Fibroblast of mammary gland (primary cell): Measurements from ENCODE around the gene LENEP.
A peak's percentile ranks its signal among the peaks of the same experiment; 100 is the strongest.

ENCODE experiments used
- DNase-seq: peaks from one replicate; pipeline ENCODE4 v3.0.0-alpha.2; 2010; ENCODE audit warnings: low read depth
- H3K4me3 ChIP-seq: 2 replicates; pipeline ENCODE4 v1.5.1; 2011; ENCODE audit warnings: low read depth, mild to moderate bottlenecking, low read length, moderate library complexity; ENCODE audit not compliant: control insufficient read depth
- CTCF ChIP-seq: conservative IDR thresholded peaks from 2 replicates; pipeline ENCODE4 v1.5.1; 2011; ENCODE audit warnings: low read depth, low read length, inconsistent platforms; ENCODE audit not compliant: control insufficient read depth, insufficient read depth

Gene LENEP

GRCh38 chr1:154951901-154952657 is 41.3 kb upstream of the LENEP start:
- H3K4me3 ChIP-seq = no peak overlapping the region
- DNase-seq = no peak
- no peak for TF ChIP-seq CTCF

- H3K4me3 ChIP-seq = no peak overlapping the region
- TF ChIP-seq CTCF = no peak
These were observed 40.7 kb upstream of the LENEP start for GRCh38 chr1:154952664-154953063.

GRCh38 chr1:154953611-154954038 is 39.8 kb upstream of the LENEP start:
- no peak for TF ChIP-seq CTCF

More at GRCh38 chr1:154952664-154953063, 40.7 kb upstream of the LENEP start:
- DNase-seq = no peak

GRCh38 chr1:154954541-154954940 is 38.8 kb upstream of the LENEP start:
- no peak for TF ChIP-seq CTCF
- no peak overlapping the region for H3K4me3 ChIP-seq
- no peak for DNase-seq

More at GRCh38 chr1:154953611-154954038, 39.8 kb upstream of the LENEP start:
- no peak for DNase-seq
- H3K4me3 ChIP-seq = no peak overlapping the region

GRCh38 chr1:154955039-154955717 is 38.2 kb upstream of the LENEP start:
- peak overlapping the region; percentile 55 for H3K4me3 ChIP-seq
- DNase-seq = peak; percentile 53
- no peak for TF ChIP-seq CTCF

- peak; percentile 39 for TF ChIP-seq CTCF
- peak; percentile 85 for DNase-seq
- H3K4me3 ChIP-seq = peak within 1 kb of the TSS; percentile 55
These were observed 37.5 kb upstream of the LENEP start, which contains the start of gene PBXIP1 for GRCh38 chr1:154955718-154956543. PBXIP1 (minus strand) TSS chr1:154956099; CDS start chr1:154953721, 2,378 bp downstream.
